ENCODE results near the gene ATP9B.

The ATP9B gene

DNA sequence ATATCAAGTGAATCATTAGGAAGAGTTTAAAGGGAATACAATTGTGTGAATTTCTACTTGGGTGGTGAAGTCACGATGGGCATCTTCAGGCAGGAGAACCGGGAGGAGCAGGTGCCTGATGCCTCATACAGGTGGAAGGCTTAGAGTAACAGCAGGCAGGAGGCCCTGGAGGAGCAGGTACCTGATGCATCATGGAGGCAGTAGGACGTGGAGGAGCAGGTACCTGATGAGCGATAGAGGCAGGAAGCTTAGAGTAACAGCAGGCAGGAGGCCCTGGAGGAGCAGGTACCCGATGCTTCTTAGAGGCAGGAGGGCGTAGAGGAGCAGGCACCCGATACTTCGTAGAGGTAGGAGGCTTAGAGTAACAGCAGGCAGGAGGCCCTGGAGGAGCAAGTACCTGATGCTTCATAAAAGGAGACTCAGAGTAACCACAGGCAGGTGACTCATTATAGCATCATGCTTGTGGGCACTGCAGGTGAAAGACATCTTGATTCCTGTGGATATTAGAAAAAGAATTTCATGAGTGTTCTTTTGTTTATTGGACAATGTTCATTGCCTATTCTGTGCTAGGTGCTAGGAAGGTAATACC lies 133.9 kb downstream of the ATP9B start:
- no peaks in the 10 kb centered on the region for H3K4me1 ChIP-seq (ENCODE audit: control insufficient read depth in 2 of 2, insufficient read depth in 2 of 2, low read length in 2 of 2)
- H3K36me3 ChIP-seq (ENCODE audit: control insufficient read depth in 2 of 2, insufficient read depth in 2 of 2, low read length in 2 of 2) = peaks cover 0 to 9% of the 10 kb centered on the region in 2 donors
- no peak overlapping the region for H3K27ac ChIP-seq (ENCODE audit: low read depth in 2 of 2, low read length in 2 of 2)
- no peaks in the 10 kb centered on the region for H3K9me3 ChIP-seq (ENCODE audit: control insufficient read depth in 2 of 2, low read length in 2 of 2)
- H3K9ac ChIP-seq (ENCODE audit: low read depth in 1 of 2, low read length in 2 of 2) = no peak overlapping the region
- H3K27me3 ChIP-seq (ENCODE audit: control insufficient read depth in 2 of 2, insufficient read depth in 2 of 2, low read length in 2 of 2) = no peaks in the 10 kb centered on the region
- H3K4me3 ChIP-seq (ENCODE audit: low read length in 2 of 2) = no peak overlapping the region

GRCh38 chr18:79204889-79205807 lies 136.0 kb downstream of the ATP9B start:
- Histone ChIP-seq H3K4me1 (ENCODE audit: control insufficient read depth in 2 of 2, insufficient read depth in 2 of 2, low read length in 2 of 2) (no peaks in the 10 kb centered on the region), H3K9ac (ENCODE audit: low read depth in 1 of 2, low read length in 2 of 2) (no peak overlapping the region), H3K9me3 (ENCODE audit: control insufficient read depth in 2 of 2, low read length in 2 of 2) (no peaks in the 10 kb centered on the region), H3K4me3 (ENCODE audit: low read length in 2 of 2) (no peak overlapping the region), H3K27ac (ENCODE audit: low read depth in 2 of 2, low read length in 2 of 2) (no peak overlapping the region), H3K27me3 (ENCODE audit: control insufficient read depth in 2 of 2, insufficient read depth in 2 of 2, low read length in 2 of 2) (no peaks in the 10 kb centered on the region), H3K36me3 (ENCODE audit: control insufficient read depth in 2 of 2, insufficient read depth in 2 of 2, low read length in 2 of 2) (peaks cover 4 to 9% of the 10 kb centered on the region in 2 donors)

- Histone ChIP-seq H3K27me3 (ENCODE audit: control insufficient read depth in 2 of 2, insufficient read depth in 2 of 2, low read length in 2 of 2) (no peaks in the 10 kb centered on the region), H3K36me3 (ENCODE audit: control insufficient read depth in 2 of 2, insufficient read depth in 2 of 2, low read length in 2 of 2) (peaks cover 4 to 9% of the 10 kb centered on the region in 2 donors), H3K27ac (ENCODE audit: low read depth in 2 of 2, low read length in 2 of 2) (no peak overlapping the region), H3K9me3 (ENCODE audit: control insufficient read depth in 2 of 2, low read length in 2 of 2) (no peaks in the 10 kb centered on the region), H3K4me1 (ENCODE audit: control insufficient read depth in 2 of 2, insufficient read depth in 2 of 2, low read length in 2 of 2) (no peaks in the 10 kb centered on the region), H3K9ac (ENCODE audit: low read depth in 1 of 2, low read length in 2 of 2) (no peak overlapping the region), H3K4me3 (ENCODE audit: low read length in 2 of 2) (no peak overlapping the region)
Observed at GRCh38 chr18:79206444-79206843, 137.2 kb downstream of the ATP9B start.

DNA sequence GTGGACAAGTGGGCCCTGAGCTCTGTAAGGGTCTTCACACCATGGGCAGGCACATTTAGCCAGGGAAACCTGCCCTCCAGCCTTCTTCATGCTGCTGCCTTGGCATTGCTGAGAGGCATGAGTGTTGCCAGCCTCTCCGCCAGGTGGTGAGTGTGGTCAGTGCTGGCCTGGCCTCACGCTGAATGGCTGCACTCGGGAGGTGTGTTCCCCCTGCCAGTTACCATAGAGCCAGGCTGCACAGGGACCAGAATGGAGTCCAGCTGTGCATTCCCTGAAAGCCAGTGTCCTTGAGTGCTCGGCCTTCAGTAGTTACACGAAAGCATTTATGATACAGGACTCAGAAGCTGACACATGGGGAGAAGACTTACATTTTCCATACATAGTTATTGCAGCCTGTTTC lies 139.7 kb downstream of the ATP9B start:
- no peak overlapping the region for H3K27ac ChIP-seq (ENCODE audit: low read depth in 2 of 2, low read length in 2 of 2)
- H3K36me3 ChIP-seq (ENCODE audit: control insufficient read depth in 2 of 2, insufficient read depth in 2 of 2, low read length in 2 of 2) = peaks cover 4 to 9% of the 10 kb centered on the region in 2 donors
- no peaks in the 10 kb centered on the region for H3K4me1 ChIP-seq (ENCODE audit: control insufficient read depth in 2 of 2, insufficient read depth in 2 of 2, low read length in 2 of 2)

DNA sequence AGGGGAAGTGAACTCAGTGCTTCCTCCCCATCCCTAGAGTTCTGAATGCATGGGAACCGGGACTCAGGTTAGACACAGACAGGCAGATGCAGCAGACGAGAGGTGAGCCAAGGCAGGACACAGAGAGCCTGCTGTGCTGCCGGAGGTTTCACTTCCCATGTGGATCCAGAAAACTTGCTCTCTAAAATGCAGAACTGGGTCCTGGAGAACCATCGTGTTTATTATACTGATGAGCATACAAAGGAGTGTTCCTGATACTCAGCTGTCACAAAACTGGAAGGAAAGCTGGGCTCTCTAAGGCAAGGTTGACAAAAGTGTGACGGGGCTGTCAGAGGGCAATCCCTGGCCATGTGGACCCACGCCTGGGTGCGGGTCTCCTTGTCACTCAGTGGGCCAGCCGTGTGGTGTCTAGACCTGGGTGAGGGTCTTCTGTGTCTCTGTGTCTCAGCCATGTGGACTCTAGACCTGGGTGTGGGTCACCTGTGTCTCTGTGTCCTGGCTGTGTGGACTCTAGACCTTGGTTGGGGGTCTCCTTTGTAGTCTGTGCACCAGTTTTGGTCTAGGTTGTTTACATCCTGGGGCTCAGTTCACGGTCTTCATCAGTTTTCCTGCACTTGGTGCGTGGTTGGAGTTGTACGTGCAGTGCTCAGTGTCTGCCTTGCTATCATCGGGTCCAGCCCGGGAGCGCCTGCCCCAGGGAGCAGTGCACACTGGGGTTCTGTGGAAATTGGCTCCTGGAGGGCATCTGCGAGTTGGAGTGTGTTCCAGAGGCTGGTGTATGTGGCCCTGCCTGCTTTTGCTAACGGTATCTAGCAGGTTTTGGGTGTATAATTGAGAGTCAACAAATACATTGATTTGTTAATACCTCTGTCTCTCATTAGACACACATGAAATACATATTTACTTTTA lies 141.1 kb downstream of the ATP9B start:
- Histone ChIP-seq H3K9ac (ENCODE audit: low read depth in 1 of 2, low read length in 2 of 2) (no peak overlapping the region), H3K27me3 (ENCODE audit: control insufficient read depth in 2 of 2, insufficient read depth in 2 of 2, low read length in 2 of 2) (no peaks in the 10 kb centered on the region), H3K27ac (ENCODE audit: low read depth in 2 of 2, low read length in 2 of 2) (no peak overlapping the region), H3K4me1 (ENCODE audit: control insufficient read depth in 2 of 2, insufficient read depth in 2 of 2, low read length in 2 of 2) (no peaks in the 10 kb centered on the region), H3K9me3 (ENCODE audit: control insufficient read depth in 2 of 2, low read length in 2 of 2) (no peaks in the 10 kb centered on the region), H3K4me3 (ENCODE audit: low read length in 2 of 2) (no peak overlapping the region), H3K36me3 (ENCODE audit: control insufficient read depth in 2 of 2, insufficient read depth in 2 of 2, low read length in 2 of 2) (peaks cover 4 to 9% of the 10 kb centered on the region in 2 donors)

More for the DNA sequence above, 139.7 kb downstream of the ATP9B start:
- no peaks in the 10 kb centered on the region for H3K27me3 ChIP-seq (ENCODE audit: control insufficient read depth in 2 of 2, insufficient read depth in 2 of 2, low read length in 2 of 2)
- no peak overlapping the region for H3K9ac ChIP-seq (ENCODE audit: low read depth in 1 of 2, low read length in 2 of 2)
- H3K9me3 ChIP-seq (ENCODE audit: control insufficient read depth in 2 of 2, low read length in 2 of 2) = no peaks in the 10 kb centered on the region
- H3K4me3 ChIP-seq (ENCODE audit: low read length in 2 of 2) = no peak overlapping the region

- H3K9ac ChIP-seq (ENCODE audit: low read depth in 1 of 2, low read length in 2 of 2) = no peak overlapping the region
- H3K4me3 ChIP-seq (ENCODE audit: low read length in 2 of 2) = no peak overlapping the region
- H3K27ac ChIP-seq (ENCODE audit: low read depth in 2 of 2, low read length in 2 of 2) = no peak overlapping the region
- H3K9me3 ChIP-seq (ENCODE audit: control insufficient read depth in 2 of 2, low read length in 2 of 2) = no peaks in the 10 kb centered on the region
- H3K36me3 ChIP-seq (ENCODE audit: control insufficient read depth in 2 of 2, insufficient read depth in 2 of 2, low read length in 2 of 2) = peaks cover 4 to 10% of the 10 kb centered on the region in 2 donors
- no peaks in the 10 kb centered on the region for H3K27me3 ChIP-seq (ENCODE audit: control insufficient read depth in 2 of 2, insufficient read depth in 2 of 2, low read length in 2 of 2)
- H3K4me1 ChIP-seq (ENCODE audit: control insufficient read depth in 2 of 2, insufficient read depth in 2 of 2, low read length in 2 of 2) = no peaks in the 10 kb centered on the region
Observed at GRCh38 chr18:79211844-79212243, 142.7 kb downstream of the ATP9B start.

GRCh38 chr18:79214056-79214455 lies 144.9 kb downstream of the ATP9B start:
- H3K4me1 ChIP-seq (ENCODE audit: control insufficient read depth in 2 of 2, insufficient read depth in 2 of 2, low read length in 2 of 2) = no peaks in the 10 kb centered on the region
- H3K27me3 ChIP-seq (ENCODE audit: control insufficient read depth in 2 of 2, insufficient read depth in 2 of 2, low read length in 2 of 2) = no peaks in the 10 kb centered on the region
- no peaks in the 10 kb centered on the region for H3K9me3 ChIP-seq (ENCODE audit: control insufficient read depth in 2 of 2, low read length in 2 of 2)
- no peak overlapping the region for H3K4me3 ChIP-seq (ENCODE audit: low read length in 2 of 2)
- peaks cover under 1 to 4% of the 10 kb centered on the region in 2 donors for H3K36me3 ChIP-seq (ENCODE audit: control insufficient read depth in 2 of 2, insufficient read depth in 2 of 2, low read length in 2 of 2)
- no peak overlapping the region for H3K27ac ChIP-seq (ENCODE audit: low read depth in 2 of 2, low read length in 2 of 2)
- H3K9ac ChIP-seq (ENCODE audit: low read depth in 1 of 2, low read length in 2 of 2) = no peak overlapping the region

DNA sequence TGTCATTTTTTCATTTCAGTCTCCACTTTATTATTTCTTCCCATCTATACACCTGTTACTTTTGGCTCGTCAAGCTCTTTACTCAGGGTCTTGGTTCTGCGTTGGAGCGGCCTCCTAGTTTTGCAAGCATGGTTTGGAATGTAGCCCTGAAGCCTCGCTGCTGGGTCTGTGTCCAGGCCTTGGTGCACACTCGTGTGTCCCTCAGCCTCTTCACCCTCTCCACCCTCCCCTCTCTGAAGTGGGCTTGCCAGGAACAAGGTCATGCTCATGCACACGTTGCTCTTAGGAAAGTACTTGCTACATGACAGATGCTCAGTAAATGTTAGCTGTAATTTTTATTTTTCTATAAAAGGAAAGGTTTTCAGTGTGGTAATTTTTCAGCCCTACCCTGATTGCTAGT lies 147.0 kb downstream of the ATP9B start:
- Histone ChIP-seq H3K27me3 (ENCODE audit: control insufficient read depth in 2 of 2, insufficient read depth in 2 of 2, low read length in 2 of 2) (no peaks in the 10 kb centered on the region), H3K9me3 (ENCODE audit: control insufficient read depth in 2 of 2, low read length in 2 of 2) (no peaks in the 10 kb centered on the region)

GRCh38 chr18:79217979-79218604 lies 148.9 kb downstream of the ATP9B start:
- peak overlapping the region in 1 of 2 donors; percentile 6 for H3K27ac ChIP-seq (ENCODE audit: low read depth in 2 of 2, low read length in 2 of 2)
- no peak overlapping the region for H3K9ac ChIP-seq (ENCODE audit: low read depth in 1 of 2, low read length in 2 of 2)
- H3K4me3 ChIP-seq (ENCODE audit: low read length in 2 of 2) = no peak overlapping the region
- no peaks in the 10 kb centered on the region for H3K9me3 ChIP-seq (ENCODE audit: control insufficient read depth in 2 of 2, low read length in 2 of 2)
- no peaks in the 10 kb centered on the region for H3K4me1 ChIP-seq (ENCODE audit: control insufficient read depth in 2 of 2, insufficient read depth in 2 of 2, low read length in 2 of 2)
- peaks cover 0 to 4% of the 10 kb centered on the region in 2 donors for H3K36me3 ChIP-seq (ENCODE audit: control insufficient read depth in 2 of 2, insufficient read depth in 2 of 2, low read length in 2 of 2)
- no peaks in the 10 kb centered on the region for H3K27me3 ChIP-seq (ENCODE audit: control insufficient read depth in 2 of 2, insufficient read depth in 2 of 2, low read length in 2 of 2)

More for the DNA sequence above, 147.0 kb downstream of the ATP9B start:
- Histone ChIP-seq H3K27ac (ENCODE audit: low read depth in 2 of 2, low read length in 2 of 2) (no peak overlapping the region), H3K4me1 (ENCODE audit: control insufficient read depth in 2 of 2, insufficient read depth in 2 of 2, low read length in 2 of 2) (no peaks in the 10 kb centered on the region), H3K9ac (ENCODE audit: low read depth in 1 of 2, low read length in 2 of 2) (no peak overlapping the region), H3K36me3 (ENCODE audit: control insufficient read depth in 2 of 2, insufficient read depth in 2 of 2, low read length in 2 of 2) (peaks cover 0 to 4% of the 10 kb centered on the region in 2 donors), H3K4me3 (ENCODE audit: low read length in 2 of 2) (no peak overlapping the region)

Measured in mucosa of rectum (tissue), 2 donors.